Glutamatergic neuron (in vitro differentiated cells): Measurements from ENCODE around the gene AK3. TPM values are rescaled to one million over a fixed set of nuclear protein-coding genes. Genes with fewer than 3 reads are reported as not detected.
"Not testable (repeated sequence)": the region's sequence is repeated elsewhere in the genome, so short reads cannot be mapped to it uniquely, and the experiment has no call there.

Experiments
- DNase-seq: peaks from one replicate; pipeline ENCODE4 v3.0.0; 2022
- H3K27ac Mint-ChIP-seq: one replicate; pipeline ENCODE4 v1.8.0; 2020; ENCODE audit warnings: mild to moderate bottlenecking, mixed read lengths, inconsistent platforms; ENCODE audit not compliant: unreplicated experiment
- H3K27me3 Mint-ChIP-seq: one replicate; pipeline ENCODE4 v1.8.0; 2020; ENCODE audit warnings: mild to moderate bottlenecking, moderate library complexity, mixed read lengths, inconsistent platforms; ENCODE audit not compliant: unreplicated experiment
- H3K36me3 Mint-ChIP-seq: one replicate; pipeline ENCODE4 v1.8.0; 2020; ENCODE audit warnings: mild to moderate bottlenecking, mixed read lengths, inconsistent platforms; ENCODE audit not compliant: unreplicated experiment
- H3K4me1 Mint-ChIP-seq: one replicate; pipeline ENCODE4 v1.8.0; 2020; ENCODE audit warnings: mild to moderate bottlenecking, low read depth, mixed read lengths, inconsistent platforms; ENCODE audit not compliant: unreplicated experiment
- H3K4me3 Mint-ChIP-seq: one replicate; pipeline ENCODE4 v1.8.0; 2020; ENCODE audit warnings: mild to moderate bottlenecking, mixed read lengths, inconsistent platforms; ENCODE audit not compliant: unreplicated experiment
- H3K9me3 Mint-ChIP-seq: one replicate; pipeline ENCODE4 v1.8.0; 2020; ENCODE audit warnings: mild to moderate bottlenecking, moderate library complexity, mixed read lengths, inconsistent platforms; ENCODE audit not compliant: unreplicated experiment
- total RNA-seq: library from RNA; stranded (reverse); fragmentation: NEBNext Ultra II Directional; extraction: Animal tissue kit (Norgen Biotek cat#: 25700); gene quantifications from one replicate; pipeline ENCODE4 v1.2.1, GENCODE V29; 2021; ENCODE audit not compliant: unreplicated experiment
- TF ChIP-seq, protein P1 (sequence below): fragments of 200-600 bp; sonication (generic); IDR thresholded peaks from one replicate; pipeline ENCODE4 v1.5.0; 2021; ENCODE audit not compliant: partially characterized antibody, unreplicated experiment

Gene AK3
- total RNA-seq, 1 donor from 2014 or later, result 33.7 TPM

DNA sequence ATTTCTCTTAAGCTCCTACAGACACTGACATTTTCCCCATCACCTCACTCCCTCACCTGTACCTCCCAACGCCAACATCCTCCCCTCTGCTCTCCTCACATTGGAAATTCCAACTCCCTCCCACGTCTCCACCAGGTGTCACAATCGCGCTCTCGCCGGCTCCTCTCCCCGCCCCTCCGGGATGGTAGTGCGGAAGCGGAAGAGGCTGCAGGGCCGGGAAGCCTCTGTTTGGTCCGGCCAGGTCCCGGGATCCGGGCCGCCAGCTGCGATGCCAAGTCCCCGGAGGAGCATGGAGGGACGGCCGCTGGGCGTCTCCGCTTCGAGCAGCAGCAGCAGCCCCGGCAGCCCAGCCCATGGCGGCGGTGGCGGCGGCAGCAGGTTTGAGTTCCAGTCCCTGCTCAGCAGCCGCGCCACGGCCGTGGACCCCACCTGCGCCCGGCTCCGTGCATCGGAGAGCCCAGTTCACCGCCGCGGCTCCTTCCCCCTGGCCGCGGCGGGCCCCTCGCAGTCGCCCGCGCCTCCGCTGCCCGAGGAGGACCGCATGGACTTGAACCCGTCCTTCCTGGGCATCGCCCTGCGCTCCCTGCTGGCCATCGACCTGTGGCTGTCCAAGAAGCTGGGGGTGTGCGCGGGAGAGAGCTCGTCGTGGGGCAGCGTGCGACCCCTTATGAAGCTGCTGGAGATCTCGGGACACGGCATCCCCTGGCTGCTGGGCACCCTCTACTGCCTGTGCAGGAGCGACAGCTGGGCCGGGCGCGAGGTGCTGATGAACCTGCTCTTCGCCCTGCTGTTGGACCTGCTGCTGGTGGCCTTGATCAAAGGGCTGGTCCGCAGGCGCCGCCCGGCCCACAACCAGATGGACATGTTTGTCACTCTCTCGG is 78.7 kb downstream of the AK3 start, which contains the start of gene PLPP6:
PLPP6 (plus strand) TSS at position 187 of the 881 bp plus-strand sequence; CDS start at position 269, 82 bp downstream.
- Mint-ChIP-seq H3K4me1 (peaks cover 19% of the 10 kb centered on the region), H3K4me3 (peak within 1 kb of the TSS; percentile 85), H3K27me3 (peaks cover 4% of the 10 kb centered on the region), H3K27ac (peak within 1 kb of the TSS; percentile 57), H3K9me3 (peaks cover 6% of the 10 kb centered on the region), H3K36me3 (no peaks in the 10 kb centered on the region)
- peak; percentile 89 for DNase-seq
- TF ChIP-seq, protein P1, sequence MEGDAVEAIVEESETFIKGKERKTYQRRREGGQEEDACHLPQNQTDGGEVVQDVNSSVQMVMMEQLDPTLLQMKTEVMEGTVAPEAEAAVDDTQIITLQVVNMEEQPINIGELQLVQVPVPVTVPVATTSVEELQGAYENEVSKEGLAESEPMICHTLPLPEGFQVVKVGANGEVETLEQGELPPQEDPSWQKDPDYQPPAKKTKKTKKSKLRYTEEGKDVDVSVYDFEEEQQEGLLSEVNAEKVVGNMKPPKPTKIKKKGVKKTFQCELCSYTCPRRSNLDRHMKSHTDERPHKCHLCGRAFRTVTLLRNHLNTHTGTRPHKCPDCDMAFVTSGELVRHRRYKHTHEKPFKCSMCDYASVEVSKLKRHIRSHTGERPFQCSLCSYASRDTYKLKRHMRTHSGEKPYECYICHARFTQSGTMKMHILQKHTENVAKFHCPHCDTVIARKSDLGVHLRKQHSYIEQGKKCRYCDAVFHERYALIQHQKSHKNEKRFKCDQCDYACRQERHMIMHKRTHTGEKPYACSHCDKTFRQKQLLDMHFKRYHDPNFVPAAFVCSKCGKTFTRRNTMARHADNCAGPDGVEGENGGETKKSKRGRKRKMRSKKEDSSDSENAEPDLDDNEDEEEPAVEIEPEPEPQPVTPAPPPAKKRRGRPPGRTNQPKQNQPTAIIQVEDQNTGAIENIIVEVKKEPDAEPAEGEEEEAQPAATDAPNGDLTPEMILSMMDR, result peak; percentile 22

DNA sequence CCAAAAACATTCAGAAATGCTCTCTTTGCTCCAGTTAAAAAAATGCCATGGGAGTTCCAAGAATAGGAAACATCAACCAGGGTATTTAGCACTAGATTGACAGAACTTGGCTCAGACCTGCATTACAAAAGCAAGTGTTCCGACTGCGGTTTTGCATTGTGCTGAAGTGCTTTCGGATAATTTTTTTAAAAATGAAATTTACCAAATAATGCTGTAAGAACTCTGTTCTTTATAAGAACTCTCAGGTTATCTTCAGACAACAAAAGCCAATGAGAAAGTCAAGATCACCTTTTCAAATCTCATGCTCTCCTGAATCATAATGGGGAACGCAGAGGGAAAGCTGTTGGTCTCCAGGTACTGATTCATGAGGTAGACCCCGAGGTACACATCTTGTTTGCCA is 79.4 kb downstream of the AK3 start:
- TF ChIP-seq, protein P1, result no peak
- Mint-ChIP-seq H3K9me3 (peaks cover 6% of the 10 kb centered on the region), H3K4me3 (peak overlapping the region; percentile 85), H3K36me3 (no peaks in the 10 kb centered on the region), H3K4me1 (peaks cover 19% of the 10 kb centered on the region), H3K27me3 (peaks cover 4% of the 10 kb centered on the region), H3K27ac (peak overlapping the region; percentile 9)
- DNase-seq, result no peak

DNA sequence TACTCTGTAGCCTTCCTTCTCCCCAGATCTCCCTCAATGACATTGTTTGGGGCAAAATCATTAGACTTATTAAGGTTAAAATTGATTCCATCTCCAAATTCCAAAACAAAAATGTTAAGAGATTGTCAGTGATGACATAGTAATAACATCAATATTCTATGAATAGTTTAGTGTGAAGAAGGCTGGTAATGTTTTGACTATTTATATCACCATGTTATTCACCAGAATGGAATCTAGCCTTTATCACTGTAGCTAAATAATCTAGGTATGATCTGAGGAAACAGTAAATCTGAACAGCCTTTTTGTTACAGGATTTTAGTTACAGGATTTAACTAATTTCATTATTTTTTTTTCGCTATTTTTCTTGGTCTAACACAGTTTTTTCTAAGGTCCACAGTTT is 79.8 kb downstream of the AK3 start:
- TF ChIP-seq, protein P1, result no peak
- Mint-ChIP-seq H3K4me3 (peak overlapping the region; percentile 85), H3K4me1 (peaks cover 19% of the 10 kb centered on the region), H3K9me3 (peaks cover 6% of the 10 kb centered on the region), H3K36me3 (no peaks in the 10 kb centered on the region), H3K27ac (no peak overlapping the region), H3K27me3 (peaks cover 4% of the 10 kb centered on the region)
- no peak for DNase-seq

DNA sequence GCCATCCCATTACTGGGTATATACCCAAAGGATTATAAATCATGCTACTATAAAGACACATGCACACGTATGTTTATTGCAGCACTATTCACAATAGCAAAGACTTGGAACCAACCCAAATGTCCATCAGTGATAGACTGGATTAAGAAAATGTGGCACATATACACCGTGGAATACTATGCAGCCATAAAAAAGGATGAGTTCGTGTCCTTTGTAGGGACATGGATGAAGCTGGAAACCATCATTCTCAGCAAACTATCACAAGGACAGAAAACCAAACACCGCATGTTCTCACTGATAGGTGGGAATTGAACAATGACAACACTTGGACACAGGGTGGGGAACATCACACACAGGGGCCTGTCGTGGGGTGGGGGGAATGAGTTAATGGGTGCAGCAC is 80.3 kb downstream of the AK3 start:
- peaks cover 14% of the 10 kb centered on the region for H3K4me1 Mint-ChIP-seq
- H3K27ac Mint-ChIP-seq, result not testable (repeated sequence)

More for the DNA sequence above, 80.3 kb downstream of the AK3 start:
- not testable (repeated sequence) for H3K4me3 Mint-ChIP-seq, DNase-seq, H3K36me3 Mint-ChIP-seq, H3K27me3 Mint-ChIP-seq, H3K9me3 Mint-ChIP-seq

Other genes starting within 250 kb of the AK3 start
- 12.0 TPM for gene PLPP6, start 78.9 kb downstream of the AK3 start, total RNA-seq
- 0.59 TPM for gene SPATA6L, start 74.7 kb downstream of the AK3 start, total RNA-seq
- 20.8 TPM for gene CDC37L1, start 61.6 kb downstream of the AK3 start, total RNA-seq
- 14.4 TPM for gene RCL1, start 51.7 kb upstream of the AK3 start, total RNA-seq
- 5.8 TPM for gene JAK2, start 244.1 kb upstream of the AK3 start, total RNA-seq